GM18498 (cell line): ENCODE results near the gene PHACTR2.

Experiments used
- ATAC-seq: cut with Tn5 transposase; IDR thresholded peaks from one replicate; pipeline ENCODE4 v1.9.1; 2021; ENCODE audit warnings: mild to moderate bottlenecking, moderate library complexity; ENCODE audit not compliant: unreplicated experiment

The PHACTR2 gene

GRCh38 chr6:143696664-143697000 lies 18.9 kb downstream of the PHACTR2 start:
- ATAC-seq: no peak

DNA sequence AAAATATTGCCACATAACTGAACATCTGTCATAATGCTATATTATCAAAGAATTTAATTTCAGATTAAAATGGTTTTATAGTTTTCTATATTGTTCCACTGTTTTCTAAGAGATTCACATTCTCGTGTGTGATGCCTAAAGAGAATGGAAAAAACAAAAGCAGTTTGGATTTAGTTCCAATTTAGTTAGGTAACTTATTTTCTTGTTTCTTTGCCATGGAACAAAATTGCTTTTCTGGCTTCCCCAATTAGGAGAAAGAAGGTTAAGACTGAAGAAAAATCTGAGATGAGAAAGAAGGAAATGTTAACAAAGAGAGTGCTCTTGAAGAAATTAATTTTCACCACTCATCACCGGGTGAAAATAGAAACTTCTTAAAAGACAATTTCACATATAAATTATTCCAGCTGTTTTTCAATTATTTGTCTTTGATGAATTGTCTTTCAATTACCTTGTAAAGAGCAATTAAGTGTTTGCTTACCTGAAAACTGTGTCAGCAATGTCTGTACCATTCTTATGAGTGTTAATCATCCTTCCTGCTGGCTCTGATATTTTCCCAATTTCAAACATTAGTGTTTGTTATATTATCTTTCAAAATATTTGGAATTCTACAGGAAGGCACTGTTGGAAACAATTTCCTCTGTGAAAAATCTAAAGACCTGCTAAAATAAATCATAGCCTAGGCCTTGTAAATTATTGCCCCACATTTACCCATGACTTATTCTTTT lies 19.5 kb downstream of the PHACTR2 start:
- ATAC-seq: no peak

DNA sequence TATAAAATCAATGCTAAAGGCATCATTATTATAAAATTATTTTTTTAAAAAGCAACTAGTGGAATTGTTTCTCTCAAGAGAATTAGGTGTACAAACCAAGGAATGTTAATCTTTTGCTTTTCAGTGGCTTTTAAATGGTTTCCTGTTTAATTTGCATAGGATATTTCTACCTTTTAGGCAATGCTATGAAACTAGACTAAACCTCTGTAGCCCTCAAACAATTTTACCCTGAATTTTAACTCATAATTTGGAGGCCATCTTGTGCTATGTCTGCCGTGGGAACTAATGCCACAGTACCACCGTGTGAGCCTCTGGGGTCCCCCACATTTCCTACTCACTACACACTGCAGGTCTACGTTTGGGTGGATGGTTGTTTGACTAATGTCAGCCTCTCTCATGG lies 20.6 kb downstream of the PHACTR2 start:
- ATAC-seq: no peak

DNA sequence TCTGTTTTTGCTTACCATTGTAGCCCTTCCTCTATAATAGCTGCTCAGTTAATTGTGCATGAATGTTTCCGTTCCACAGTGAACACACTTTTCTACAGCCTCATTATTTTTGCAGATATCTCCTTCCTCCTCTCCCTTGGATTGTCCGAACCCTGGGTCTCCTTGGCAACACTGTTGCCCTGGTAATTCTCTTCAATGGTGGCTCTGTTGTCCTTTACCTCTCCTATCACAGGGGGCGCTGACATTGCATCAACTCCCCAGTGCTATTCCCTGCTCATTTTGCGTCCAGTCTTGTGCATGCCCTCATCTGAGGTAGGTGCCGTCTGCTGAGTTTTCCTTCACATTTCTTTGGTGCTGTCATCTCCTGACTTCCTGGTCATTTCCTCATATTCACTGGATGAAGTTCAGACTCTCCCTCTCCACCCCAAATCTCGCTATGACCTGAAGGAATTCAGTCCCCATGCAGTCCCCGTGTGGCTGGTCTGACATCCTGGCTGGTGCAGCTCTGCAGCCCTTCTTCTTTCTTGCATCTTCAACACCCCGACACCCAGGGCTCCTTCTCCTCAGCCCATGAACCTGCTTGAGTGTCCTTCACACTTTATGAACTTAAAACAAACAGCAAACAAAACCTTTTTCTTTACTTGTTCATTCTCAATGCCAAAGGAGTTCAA lies 21.1 kb downstream of the PHACTR2 start:
- no peak for ATAC-seq

DNA sequence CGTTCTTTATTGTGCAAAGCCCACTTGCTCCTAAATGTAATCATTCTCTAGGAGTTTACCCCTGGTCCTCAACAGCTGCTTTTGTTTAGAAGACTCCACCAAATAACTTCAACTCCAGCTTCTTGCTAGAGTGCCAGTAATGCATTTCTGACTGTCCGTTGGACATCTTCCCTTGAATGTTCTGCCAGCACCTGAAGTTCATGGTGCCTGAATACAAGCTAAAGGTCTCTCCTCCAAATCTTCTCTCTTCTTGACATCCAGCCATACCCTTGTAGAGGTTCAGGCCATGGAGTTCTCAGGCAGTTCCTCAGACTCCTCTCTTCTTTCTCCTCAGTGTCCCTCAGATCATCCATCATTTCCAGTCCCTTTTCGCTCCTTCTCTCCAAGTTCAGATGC lies 21.7 kb downstream of the PHACTR2 start:
- no peak for ATAC-seq

DNA sequence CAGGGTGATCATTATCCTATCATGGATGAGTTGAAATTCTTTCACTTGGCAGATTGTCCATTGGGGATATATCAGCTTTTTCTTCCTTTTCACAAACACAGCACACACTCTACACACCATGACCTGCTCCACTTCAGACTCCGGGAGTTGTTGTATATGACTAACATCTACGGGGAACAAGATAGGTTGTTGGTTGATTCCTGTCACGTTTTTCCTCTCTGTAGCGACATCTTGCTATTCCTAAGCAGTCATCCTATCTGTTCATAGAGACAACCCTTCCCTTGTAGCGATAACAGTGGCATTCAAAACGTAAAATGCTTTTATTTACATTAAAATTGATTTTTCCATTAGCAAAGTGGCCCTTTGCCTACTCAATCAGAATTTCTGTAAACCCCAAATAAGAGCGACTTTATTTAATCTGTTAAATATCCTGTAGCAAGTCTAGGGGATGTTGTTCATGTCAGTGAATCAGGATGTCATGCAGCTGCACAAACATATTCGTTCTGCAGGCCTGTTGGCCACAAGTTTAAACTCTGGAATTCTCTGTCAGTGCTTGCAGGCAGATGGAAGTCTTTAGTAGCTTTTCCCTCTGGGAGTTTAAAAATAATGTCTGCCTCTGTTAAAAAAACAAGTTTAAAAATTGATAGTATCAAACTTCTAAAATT lies 23.1 kb downstream of the PHACTR2 start:
- no peak for ATAC-seq

- no peak for ATAC-seq
Measured at GRCh38 chr6:143701349-143702234, 23.8 kb downstream of the PHACTR2 start.

- no peak for ATAC-seq
Measured at GRCh38 chr6:143705569-143705968, 27.8 kb downstream of the PHACTR2 start.

- ATAC-seq: no peak
Measured at GRCh38 chr6:143707697-143708096, 29.9 kb downstream of the PHACTR2 start.

DNA sequence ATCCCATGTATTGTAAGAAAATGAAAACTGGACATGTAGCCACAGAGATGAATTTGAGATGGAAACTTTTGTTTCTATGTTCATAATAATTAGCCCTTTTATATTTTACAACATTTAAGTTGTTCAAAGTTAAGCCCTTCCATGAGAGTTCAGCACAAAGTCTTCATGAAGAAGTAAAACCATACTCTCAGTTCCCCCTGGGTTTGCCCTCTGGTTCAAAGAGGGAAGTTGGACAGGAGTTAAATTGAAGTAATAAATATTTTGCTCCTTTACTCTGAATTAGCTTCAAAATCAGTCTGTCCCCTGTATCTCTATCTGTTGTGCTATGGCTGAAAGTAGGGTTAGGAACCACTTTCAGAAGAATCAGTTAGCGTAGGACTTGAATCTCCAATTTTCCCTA lies 31.1 kb downstream of the PHACTR2 start:
- no peak for ATAC-seq

DNA sequence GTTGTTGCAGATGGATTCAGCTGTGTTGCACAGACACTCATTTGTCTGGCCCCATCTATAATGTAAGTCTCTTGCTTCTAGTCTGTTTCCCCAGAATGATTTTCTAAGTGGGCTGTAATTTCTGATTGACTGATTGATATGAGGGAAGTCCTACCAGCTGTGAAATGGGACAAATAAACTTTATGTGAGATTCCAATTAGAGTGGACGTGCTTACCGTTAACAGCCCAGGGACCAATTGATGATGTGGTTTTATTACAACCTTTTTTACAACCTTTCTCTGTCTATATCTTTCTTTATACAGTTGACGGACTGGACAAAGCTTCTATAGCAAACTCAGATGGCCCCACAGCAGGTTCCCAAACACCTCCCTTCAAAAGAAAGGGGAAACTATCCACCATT lies 33.9 kb downstream of the PHACTR2 start:
- no peak for ATAC-seq

DNA sequence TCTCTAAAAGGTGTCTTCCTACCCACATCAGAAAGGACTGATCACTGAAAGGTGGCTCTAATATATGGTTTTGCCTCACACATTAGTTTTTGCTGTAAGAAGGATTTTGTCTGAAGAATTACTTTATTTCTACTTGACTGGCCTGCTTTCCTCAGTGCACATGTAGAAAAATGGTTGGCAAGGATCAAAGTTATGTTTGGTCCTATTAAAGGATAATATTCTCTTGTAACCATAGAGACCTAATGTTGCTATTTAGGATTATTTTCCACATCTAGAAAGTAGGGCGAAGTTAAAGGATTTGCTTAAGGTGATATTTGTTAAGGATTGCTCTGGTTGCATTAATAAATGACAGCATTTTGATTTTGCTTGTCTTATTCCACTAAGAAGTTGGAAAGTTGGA lies 40.7 kb downstream of the PHACTR2 start:
- no peak for ATAC-seq

DNA sequence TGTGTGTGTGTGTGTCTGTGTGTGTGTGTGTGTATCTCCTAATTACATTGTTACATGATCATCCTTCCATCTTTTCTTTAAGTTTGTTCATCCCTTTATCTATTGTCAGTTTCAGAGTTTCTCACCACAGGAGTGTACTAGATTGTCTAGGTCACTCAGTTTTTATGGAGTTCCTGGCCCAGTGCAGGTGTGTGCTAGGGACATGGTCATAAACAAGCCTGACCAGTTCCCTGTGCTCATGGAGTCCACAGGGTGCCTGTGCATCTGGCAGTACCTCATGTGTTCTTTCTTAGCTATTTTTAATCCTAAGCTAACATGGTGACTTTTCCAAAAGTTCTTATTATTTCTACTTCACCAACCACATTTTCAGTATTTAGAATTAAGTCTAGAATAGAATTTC lies 43.9 kb downstream of the PHACTR2 start:
- ATAC-seq: no peak

DNA sequence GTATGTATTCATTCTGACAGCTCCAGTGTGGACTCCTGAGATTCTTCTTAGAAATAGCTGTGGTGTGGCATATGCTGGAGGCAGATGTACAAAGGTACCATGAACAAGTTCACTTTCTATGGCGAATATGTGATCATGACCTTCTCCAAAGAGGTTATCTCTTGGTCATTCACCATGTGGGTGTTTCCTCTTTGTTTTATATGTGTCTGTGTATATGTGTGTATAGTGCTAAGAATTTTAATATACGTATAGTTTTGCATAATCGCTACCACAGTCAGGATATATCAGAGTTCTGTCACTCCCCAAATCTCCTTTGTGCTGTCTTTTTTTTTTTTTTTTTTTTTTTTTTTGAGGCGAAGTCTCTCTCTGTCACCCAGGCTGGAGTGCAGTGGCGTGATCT lies 47.1 kb downstream of the PHACTR2 start:
- no peak for ATAC-seq

DNA sequence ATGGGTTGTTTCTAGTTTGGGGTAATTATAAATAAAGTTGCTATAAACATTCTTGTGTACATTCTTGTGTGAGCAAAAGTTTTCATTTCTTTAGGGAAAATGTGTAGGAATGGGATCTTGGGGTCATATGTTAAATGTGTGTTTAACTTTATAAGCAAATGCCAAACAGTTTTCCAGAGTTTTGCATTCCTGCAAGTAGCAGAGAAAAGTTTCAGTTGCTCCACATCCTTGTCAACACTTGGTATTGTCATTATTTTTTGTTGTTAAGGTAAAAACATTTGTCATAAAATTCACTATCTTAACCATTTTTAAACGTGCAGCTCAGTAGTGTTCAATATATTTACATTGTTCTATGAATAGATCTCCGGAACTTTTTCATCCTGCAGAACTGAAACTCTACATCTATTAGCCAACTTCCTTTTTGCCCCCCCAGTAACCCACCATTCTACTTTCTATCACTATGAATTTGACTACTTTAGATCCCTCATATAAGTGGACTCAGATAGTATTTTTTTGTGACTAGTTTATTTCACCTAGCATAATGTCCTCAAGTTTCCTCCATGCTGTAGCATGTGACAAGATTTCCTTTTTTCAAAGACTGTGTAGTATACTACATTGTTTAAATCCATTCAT lies 48.4 kb downstream of the PHACTR2 start:
- no peak for ATAC-seq

GRCh38 chr6:143727035-143727434 lies 49.3 kb downstream of the PHACTR2 start:
- ATAC-seq: no peak

- ATAC-seq: no peak
Measured at GRCh38 chr6:143731789-143732188, 54.0 kb downstream of the PHACTR2 start.

DNA sequence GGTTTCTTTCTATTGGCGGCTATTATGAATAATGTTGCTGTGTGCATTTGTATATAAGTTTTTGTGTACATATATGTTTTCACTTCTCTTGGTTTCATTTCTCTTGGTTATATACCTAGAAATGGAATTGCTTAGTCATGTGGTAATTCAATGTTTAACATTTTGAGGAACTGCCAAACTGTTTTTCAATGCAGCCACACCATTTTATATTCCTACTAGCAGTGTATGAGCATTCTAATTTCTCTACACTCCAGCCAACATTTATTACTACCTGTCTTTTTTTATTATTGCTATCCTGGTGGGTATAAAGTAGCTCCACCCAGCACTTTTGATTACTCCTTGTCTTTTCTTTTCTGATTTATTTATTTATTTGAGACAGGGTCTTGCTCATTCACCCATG lies 54.8 kb downstream of the PHACTR2 start:
- ATAC-seq: no peak

DNA sequence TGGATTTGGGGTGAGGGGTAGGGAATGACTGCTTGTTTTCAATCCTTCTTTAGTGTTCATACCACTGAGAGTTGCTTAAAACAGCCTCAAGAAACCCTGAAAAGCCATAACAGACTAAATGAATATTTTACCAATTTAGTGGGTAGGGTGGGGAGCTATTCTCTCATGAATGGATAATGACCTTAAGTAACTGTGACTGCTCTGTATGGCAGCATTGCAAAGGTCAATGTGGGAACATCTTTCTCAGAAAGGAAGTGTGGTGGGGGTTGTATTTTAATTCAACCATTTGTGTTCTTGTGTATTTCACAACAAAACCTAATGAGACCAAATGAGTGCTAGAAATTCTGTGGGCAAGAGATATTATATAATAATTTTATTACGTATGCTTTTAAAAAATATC lies 55.7 kb downstream of the PHACTR2 start:
- ATAC-seq: no peak

- ATAC-seq: no peak
Measured at GRCh38 chr6:143734641-143735063, 56.9 kb downstream of the PHACTR2 start.
